Urothelium cell line (cell line): Measurements from ENCODE around the gene SNRPB.

Experiments used
- DNase-seq: peaks from one replicate; pipeline ENCODE4 v3.0.0; 2011; ENCODE audit warnings: low spot score, mixed read lengths
- FAIRE-seq: peaks from 2 replicates; lab custom pipeline; 2011; peaks lifted over from hg19 to GRCh38; lab: Jason Lieb, UNC

Gene SNRPB

GRCh38 chr20:2475850-2476741 is 5.5 kb upstream of the SNRPB start:
- no peak for DNase-seq
- FAIRE-seq, result no peak

- no peak for DNase-seq
Observed at GRCh38 chr20:2473516-2473915, 2.9 kb upstream of the SNRPB start.

DNA sequence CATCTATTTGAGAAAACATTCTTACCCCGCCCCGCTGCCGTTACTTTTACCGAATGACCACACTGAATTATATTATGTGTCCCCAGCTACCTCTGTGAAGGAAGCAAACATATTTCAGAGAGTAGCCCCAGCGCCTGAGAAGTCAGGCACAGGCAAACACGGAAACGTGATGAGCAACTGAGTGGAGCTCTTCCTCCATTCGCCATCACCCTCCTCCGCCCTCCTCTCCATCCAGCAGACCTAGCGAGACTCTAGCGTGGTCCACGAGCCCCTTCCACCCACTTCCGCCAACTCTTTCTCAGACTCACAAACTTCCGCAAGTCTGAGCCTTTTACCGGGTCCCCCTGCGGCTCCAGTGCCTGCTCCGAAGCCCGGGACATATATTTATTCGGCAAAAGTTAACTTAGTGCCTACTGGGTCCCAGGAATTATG is 582 bp downstream of the SNRPB start:
- FAIRE-seq (no peak), DNase-seq (peak; percentile 67)

More at GRCh38 chr20:2473516-2473915, 2.9 kb upstream of the SNRPB start:
- no peak for FAIRE-seq

- FAIRE-seq, result no peak
Observed at GRCh38 chr20:2468581-2469407, 1.8 kb downstream of the SNRPB start.

GRCh38 chr20:2467412-2467811 is 3.2 kb downstream of the SNRPB start:
- DNase-seq (no peak), FAIRE-seq (no peak)

More at GRCh38 chr20:2468581-2469407, 1.8 kb downstream of the SNRPB start:
- DNase-seq, result no peak

DNA sequence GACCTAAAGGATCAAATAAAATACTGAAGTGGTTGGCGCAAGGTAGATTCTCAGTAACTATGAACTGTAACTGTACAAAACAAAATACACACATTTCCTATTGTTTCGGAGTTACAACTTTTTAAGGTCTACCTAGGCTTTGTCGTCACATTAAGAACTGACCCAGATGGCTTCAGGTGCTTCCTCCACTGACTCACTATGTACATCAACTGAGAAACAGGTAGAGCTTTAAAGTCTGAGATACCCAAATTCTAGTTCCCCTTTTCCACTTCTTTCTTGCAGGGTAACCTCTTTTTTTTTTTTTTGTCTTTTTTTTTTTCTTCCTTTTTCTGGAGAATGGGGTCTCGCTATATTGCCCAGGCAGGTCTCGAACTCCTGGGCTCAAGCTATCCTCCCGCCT is 5.5 kb downstream of the SNRPB start:
- FAIRE-seq (no peak), DNase-seq (no peak)

DNA sequence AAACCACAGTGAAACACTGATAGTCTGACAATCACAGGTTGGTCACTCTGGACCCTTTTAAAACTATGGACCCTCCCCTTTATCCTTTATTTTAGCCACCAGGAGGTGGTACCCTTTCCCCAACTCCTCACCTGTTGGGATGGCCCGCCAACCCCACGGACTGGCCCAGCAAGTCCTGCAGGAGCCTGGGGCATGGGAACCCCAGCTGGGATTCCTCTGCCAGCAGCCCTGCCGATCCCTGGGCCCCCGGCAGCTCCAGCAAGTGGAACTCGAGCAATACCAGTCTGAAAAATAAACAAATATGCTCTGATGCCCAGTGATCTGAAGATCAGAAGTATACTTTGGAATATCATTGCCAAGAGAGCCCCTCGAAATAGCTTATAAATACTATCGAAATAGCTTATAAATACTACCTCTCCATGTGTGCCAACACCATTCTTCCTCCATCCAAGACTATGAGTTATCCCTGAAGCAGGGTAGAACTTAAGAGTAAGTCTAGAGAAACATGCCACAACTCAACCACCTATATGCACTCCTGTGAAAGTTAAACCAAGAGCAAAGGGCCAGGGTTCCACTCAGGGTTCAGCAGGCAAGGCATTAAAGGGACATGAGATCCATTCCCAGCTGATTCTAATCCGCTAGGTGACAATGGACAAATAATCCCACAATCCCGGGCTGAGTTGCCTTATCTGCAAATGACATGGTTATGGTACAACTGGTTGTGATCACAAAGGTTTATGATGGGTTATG is 6.8 kb downstream of the SNRPB start:
- no peak for DNase-seq
- FAIRE-seq, result no peak

GRCh38 chr20:2462484-2462883 is 8.1 kb downstream of the SNRPB start:
- FAIRE-seq, result no peak
- no peak for DNase-seq

GRCh38 chr20:2460752-2461424 is 9.7 kb downstream of the SNRPB start:
- FAIRE-seq (no peak), DNase-seq (no peak)

- FAIRE-seq (no peak), DNase-seq (no peak)
Observed at GRCh38 chr20:2459981-2460751, 10.4 kb downstream of the SNRPB start.

DNA sequence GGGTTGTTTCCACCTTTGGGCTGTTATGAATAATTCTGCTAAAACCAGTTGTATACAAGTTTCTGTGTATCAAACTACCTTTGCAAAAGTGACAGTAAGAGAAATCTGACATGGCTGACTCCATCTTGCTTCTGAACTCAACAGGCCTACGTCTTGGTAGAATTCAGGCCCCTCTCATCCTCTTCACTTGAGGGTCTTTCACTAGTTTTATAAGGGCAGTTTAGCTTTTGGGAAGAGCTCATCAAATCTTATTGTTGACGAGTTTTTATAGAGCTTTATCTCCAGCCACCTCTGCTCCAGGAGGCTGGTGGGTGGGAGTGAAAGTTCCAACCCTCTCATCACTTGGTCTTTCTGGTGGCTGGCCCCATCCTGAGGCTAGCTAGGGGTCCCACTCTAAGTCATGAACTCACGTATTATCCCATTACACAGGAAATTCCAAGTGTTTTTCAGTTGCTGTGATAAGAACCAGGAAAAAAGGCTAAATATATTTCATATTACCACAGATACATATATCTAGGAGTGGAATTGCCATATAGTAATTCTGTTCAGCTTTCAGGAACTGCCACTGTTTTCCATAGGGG is 11.6 kb downstream of the SNRPB start:
- FAIRE-seq (no peak), DNase-seq (no peak)

- FAIRE-seq (no peak), DNase-seq (no peak)
Observed at GRCh38 chr20:2455771-2456497, 14.7 kb downstream of the SNRPB start.

- FAIRE-seq (peak; percentile 23), DNase-seq (no peak)
Observed at GRCh38 chr20:2453792-2454191, 16.8 kb downstream of the SNRPB start.

DNA sequence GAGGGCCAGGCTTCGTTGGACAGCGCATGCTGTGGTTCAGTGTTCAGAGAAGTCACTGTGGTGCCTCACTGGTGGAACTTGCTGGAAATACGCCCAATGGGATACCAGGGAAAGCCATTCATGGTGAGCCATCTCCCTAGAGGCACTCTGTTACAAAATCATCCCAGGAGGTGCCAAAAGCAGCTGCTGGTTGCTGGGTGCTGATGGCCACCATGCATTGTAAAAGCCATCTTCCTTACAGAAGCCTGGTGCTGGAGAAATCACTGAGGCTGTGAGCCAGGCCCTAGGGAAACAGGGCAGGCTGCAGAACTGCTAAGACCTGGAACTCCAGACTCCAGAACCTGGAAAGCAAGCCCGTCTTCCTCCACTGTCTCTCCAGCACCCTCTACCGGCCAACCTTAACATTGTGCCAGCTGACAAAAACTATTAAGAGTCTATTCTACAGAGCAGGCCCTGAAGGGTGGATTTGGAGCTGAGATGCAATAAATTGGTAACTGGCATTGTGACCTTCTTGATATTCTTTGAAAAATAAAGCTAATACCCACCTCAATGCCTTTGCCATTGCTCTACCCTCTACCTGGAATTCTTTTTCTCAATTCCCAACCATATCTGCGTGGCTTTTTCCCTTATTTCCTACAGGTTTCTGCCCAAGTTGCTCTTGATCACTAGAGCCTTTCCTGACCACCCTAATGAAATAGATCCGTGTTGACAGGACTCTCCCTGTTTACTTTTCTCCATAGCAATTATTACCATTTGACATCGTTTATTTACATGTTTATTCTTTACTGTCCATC is 18.5 kb downstream of the SNRPB start:
- no peak for FAIRE-seq
- peak; percentile 72 for DNase-seq

DNA sequence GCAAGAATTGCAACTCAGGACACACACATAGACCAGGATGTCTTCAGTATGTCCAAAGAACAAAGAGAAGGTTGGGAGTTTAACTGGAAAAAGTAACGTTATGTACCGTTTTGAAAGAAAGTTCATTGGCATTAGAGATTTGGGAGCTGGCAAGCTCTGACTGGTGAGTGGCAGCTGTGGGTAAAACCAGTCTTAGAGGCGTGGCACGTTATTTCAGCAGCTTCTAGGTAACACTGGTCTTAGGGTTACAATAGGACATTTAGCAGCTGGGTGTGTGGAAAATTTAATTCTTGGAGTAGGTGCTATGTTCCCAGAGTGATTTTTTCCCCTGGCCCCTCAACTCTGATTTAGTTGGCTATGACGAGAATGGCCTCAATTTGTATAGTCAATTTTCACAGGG is 19.2 kb downstream of the SNRPB start:
- FAIRE-seq, result no peak
- no peak for DNase-seq

- DNase-seq (no peak), FAIRE-seq (no peak)
Observed at GRCh38 chr20:2449386-2449785, 21.2 kb downstream of the SNRPB start.

- FAIRE-seq, result no peak
- DNase-seq, result no peak
Observed at GRCh38 chr20:2446845-2447244, 23.7 kb downstream of the SNRPB start.

GRCh38 chr20:2431185-2431584 is 39.4 kb downstream of the SNRPB start:
- FAIRE-seq (no peak), DNase-seq (no peak)
